CD8-positive, alpha-beta memory T cell (primary cell): ENCODE measurements around the gene HASPIN. TPM values are rescaled to one million over a fixed set of nuclear protein-coding genes. Genes with fewer than 3 reads are reported as not detected.
A peak's percentile ranks its signal among the peaks of the same experiment; 100 is the strongest.

Experiments used
- CTCF ChIA-PET: fragments of 350-600 bp; sonication (Branson Sonifier 250); formaldehyde crosslinking; loops from one replicate; lab custom pipeline; 2021; ENCODE audit warnings: antibody characterized with exemption; lab: Charles Lee
- POLR2A ChIA-PET: fragments of 350-600 bp; sonication (Branson Sonifier 250); formaldehyde crosslinking; loops from one replicate; lab custom pipeline; 2021; ENCODE audit warnings: antibody characterized with exemption; lab: Charles Lee
- DNase-seq, 5 donors: peaks; one replicate each; pipeline versions ENCODE4 v3.0.0 to v3.0.0-alpha.2; 2020 to 2022; ENCODE audit warnings: mixed read lengths in 1 of 5
- H3K27ac ChIP-seq: one replicate; pipeline ENCODE4 v1.7.0; 2013; ENCODE audit warnings: low read depth, mild to moderate bottlenecking, low read length, moderate library complexity
- H3K27me3 ChIP-seq: 2 replicates; pipeline ENCODE4 v1.7.0; 2013; ENCODE audit warnings: low read length, mild to moderate bottlenecking; ENCODE audit not compliant: insufficient read depth, poor library complexity, severe bottlenecking
- H3K36me3 ChIP-seq: 2 replicates; pipeline ENCODE4 v1.7.0; 2013; ENCODE audit warnings: mild to moderate bottlenecking, low read length, moderate library complexity; ENCODE audit not compliant: insufficient read depth
- H3K4me1 ChIP-seq: 2 replicates; pipeline ENCODE4 v1.7.0; 2013; ENCODE audit warnings: mild to moderate bottlenecking, low read length, moderate library complexity; ENCODE audit not compliant: insufficient read depth
- H3K4me3 ChIP-seq: 2 replicates; pipeline ENCODE4 v1.7.0; 2013; ENCODE audit warnings: mild to moderate bottlenecking, low read length
- H3K9me3 ChIP-seq: 2 replicates; pipeline ENCODE4 v1.7.0; 2013; ENCODE audit warnings: mild to moderate bottlenecking, low read length
- H3K27ac Mint-ChIP-seq, 8 donors: one replicate each; pipeline ENCODE4 v1.8.0; 2020 to 2021; ENCODE audit warnings: mixed read lengths in 8 of 8, mild to moderate bottlenecking in 6 of 8, inconsistent platforms in 3 of 8, moderate library complexity in 3 of 8
- H3K27me3 Mint-ChIP-seq, 2 donors: one replicate each; pipeline ENCODE4 v1.8.0; 2020 to 2021; ENCODE audit warnings: mixed read lengths in 2 of 2, mild to moderate bottlenecking in 1 of 2, moderate library complexity in 1 of 2
- H3K36me3 Mint-ChIP-seq, 3 donors: one replicate each; pipeline ENCODE4 v1.8.0; 2020 to 2021; ENCODE audit warnings: mixed read lengths in 3 of 3, inconsistent platforms in 1 of 3, mild to moderate bottlenecking in 1 of 3
- H3K4me1 Mint-ChIP-seq, 3 donors: one replicate each; pipeline ENCODE4 v1.8.0; 2020 to 2021; ENCODE audit warnings: mixed read lengths in 3 of 3, inconsistent platforms in 1 of 3, mild to moderate bottlenecking in 1 of 3
- H3K4me3 Mint-ChIP-seq, 7 donors: one replicate each; pipeline ENCODE4 v1.8.0; 2020 to 2021; ENCODE audit warnings: mixed read lengths in 7 of 7, mild to moderate bottlenecking in 6 of 7, moderate library complexity in 4 of 7, inconsistent platforms in 2 of 7
- H3K9me3 Mint-ChIP-seq, 5 donors: one replicate each; pipeline ENCODE4 v1.8.0; 2020 to 2022; ENCODE audit warnings: mixed read lengths in 5 of 5, mild to moderate bottlenecking in 3 of 5, moderate library complexity in 2 of 5, inconsistent platforms in 1 of 5
- polyA plus RNA-seq: library from polyadenylated mRNA; unstranded; fragments of 300-500 nt; fragmentation: Illumina TruSeq; gene quantifications from one replicate; pipeline ENCODE4 v1.2.3, GENCODE V29; 2021
- total RNA-seq, 2 experiments: library from RNA; stranded (reverse); gene quantifications; one replicate each; pipeline ENCODE4 v1.2.3, GENCODE V29; 2021

The HASPIN gene
- total and polyA plus RNA-seq, 3 experiments from 2014 or later: 0.09 to 16.6 (median 16.0) TPM

- Histone ChIP-seq H3K27me3 (no peaks in the 10 kb centered on the region), H3K9me3 (no peaks in the 10 kb centered on the region), H3K27ac (no peak overlapping the region), H3K4me1 (peaks cover 28% of the 10 kb centered on the region), H3K36me3 (no peaks in the 10 kb centered on the region), H3K4me3 (no peak overlapping the region)
- H3K27me3 Mint-ChIP-seq: no peaks in the 10 kb centered on the region
- POLR2A ChIA-PET: no interaction called here
- H3K27ac Mint-ChIP-seq: peak overlapping the region in 3 of 8 donors; percentile 40 to 68 (median 44)
- peaks cover 20 to 48% (median 27%) of the 10 kb centered on the region in 3 donors for H3K4me1 Mint-ChIP-seq
- H3K9me3 Mint-ChIP-seq: no peaks in the 10 kb centered on the region
- CTCF ChIA-PET: interaction anchor here (5.9 kb wide), 1 partner anchor 22 kb away, joined by 36 read pairs; no protein-coding TSS in a partner anchor
- no peak for DNase-seq
- peak overlapping the region in 1 of 7 donors; percentile 41 for H3K4me3 Mint-ChIP-seq
- peaks cover 0 to 39% (median 11%) of the 10 kb centered on the region in 3 donors for H3K36me3 Mint-ChIP-seq
Observed at GRCh38 chr17:3759597-3760216, 36.0 kb downstream of the HASPIN start.

- peaks cover 0 to 36% (median 11%) of the 10 kb centered on the region in 3 donors for H3K36me3 Mint-ChIP-seq
- peaks cover 32% of the 10 kb centered on the region for H3K4me1 ChIP-seq
- H3K27me3 ChIP-seq: no peaks in the 10 kb centered on the region
- peaks cover 28 to 53% (median 42%) of the 10 kb centered on the region in 3 donors for H3K4me1 Mint-ChIP-seq
- no peaks in the 10 kb centered on the region for H3K9me3 ChIP-seq
- H3K27ac ChIP-seq: no peak overlapping the region
- CTCF ChIA-PET: interaction anchor here (0.9 to 5.9 kb wide), 4 partner anchors 23 to 85 kb away, joined by 3 to 36 read pairs (median 6); partner anchors contain the start of gene NCBP3
- H3K4me3 Mint-ChIP-seq: peak overlapping the region in 2 of 7 donors; percentile 27 to 34
- no peaks in the 10 kb centered on the region for H3K9me3 Mint-ChIP-seq
- peak overlapping the region in 5 of 8 donors; percentile 13 to 84 (median 33) for H3K27ac Mint-ChIP-seq
- H3K4me3 ChIP-seq: no peak overlapping the region
- DNase-seq: no peak
- H3K27me3 Mint-ChIP-seq: peaks cover 0 to 3% of the 10 kb centered on the region in 2 donors
- POLR2A ChIA-PET: interaction anchor here (0.9 to 1.2 kb wide), 3 partner anchors 9 to 39 kb away, joined by 3 to 4 read pairs (median 3); no protein-coding TSS in a partner anchor
- H3K36me3 ChIP-seq: no peaks in the 10 kb centered on the region
Observed at GRCh38 chr17:3761036-3761917, 37.6 kb downstream of the HASPIN start.

DNA sequence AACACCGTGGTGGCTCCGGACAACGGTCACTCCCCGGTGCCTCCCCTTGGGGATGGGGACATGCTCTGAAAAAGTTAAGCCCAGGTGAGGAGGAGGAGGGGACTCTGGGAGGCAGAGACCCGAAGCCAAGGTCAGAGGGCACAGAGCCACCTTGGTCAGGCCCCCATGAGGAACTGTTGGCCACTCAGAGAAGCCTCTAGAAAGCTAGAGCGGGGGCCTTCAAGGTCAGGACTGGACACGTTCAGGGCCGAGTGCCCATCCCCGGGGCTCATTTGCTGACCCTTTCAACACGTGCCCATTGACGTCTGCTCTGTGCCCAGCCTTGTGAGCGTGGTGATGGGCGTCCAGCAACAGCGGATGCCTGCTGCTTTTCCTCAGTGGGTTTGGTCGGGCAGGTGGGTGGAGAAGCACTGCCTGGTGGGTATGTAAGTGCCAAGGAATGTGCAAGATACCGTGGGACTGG is 38.2 kb downstream of the HASPIN start:
- CTCF ChIA-PET: interaction anchor here (0.7 to 5.9 kb wide), 3 partner anchors 24 to 1484 kb away, joined by 3 to 36 read pairs (median 7); no protein-coding TSS in a partner anchor

GRCh38 chr17:3762922-3763776 is 39.4 kb downstream of the HASPIN start:
- Histone ChIP-seq H3K4me1 (peaks cover 45% of the 10 kb centered on the region), H3K4me3 (peak overlapping the region; percentile 44), H3K36me3 (no peaks in the 10 kb centered on the region), H3K27ac (peak overlapping the region; percentile 68), H3K27me3 (no peaks in the 10 kb centered on the region), H3K9me3 (no peaks in the 10 kb centered on the region)
- peak overlapping the region; percentile 83 to 100 (median 95) for H3K4me3 Mint-ChIP-seq
- CTCF ChIA-PET: interaction anchor here (1.1 to 5.9 kb wide), 3 partner anchors 10 to 42 kb away, joined by 3 to 36 read pairs (median 7); no protein-coding TSS in a partner anchor
- peak overlapping the region; percentile 95 to 100 (median 100) for H3K27ac Mint-ChIP-seq
- peaks cover 42 to 71% (median 59%) of the 10 kb centered on the region in 3 donors for H3K4me1 Mint-ChIP-seq
- POLR2A ChIA-PET: interaction anchor here (1.1 to 1.5 kb wide), 3 partner anchors 10 to 33 kb away, joined by 4 to 6 read pairs (median 5); no protein-coding TSS in a partner anchor
- peaks cover 0 to 26% (median 11%) of the 10 kb centered on the region in 3 donors for H3K36me3 Mint-ChIP-seq
- no peaks in the 10 kb centered on the region for H3K9me3 Mint-ChIP-seq
- H3K27me3 Mint-ChIP-seq: peaks cover 0 to 3% of the 10 kb centered on the region in 2 donors
- DNase-seq: peak in 3 of 5 donors; percentile 44 to 70 (median 69)

More for the DNA sequence above, 38.2 kb downstream of the HASPIN start:
- Histone ChIP-seq H3K27ac (no peak overlapping the region), H3K4me3 (no peak overlapping the region), H3K4me1 (peaks cover 36% of the 10 kb centered on the region), H3K9me3 (no peaks in the 10 kb centered on the region), H3K27me3 (no peaks in the 10 kb centered on the region), H3K36me3 (no peaks in the 10 kb centered on the region)
- Mint-ChIP-seq H3K27ac (peak overlapping the region in 2 of 8 donors; percentile 61 to 84), H3K36me3 (peaks cover 0 to 36% (median 11%) of the 10 kb centered on the region in 3 donors), H3K4me3 (peak overlapping the region in 1 of 7 donors; percentile 36), H3K9me3 (no peaks in the 10 kb centered on the region), H3K27me3 (peaks cover 0 to 3% of the 10 kb centered on the region in 2 donors), H3K4me1 (peaks cover 33 to 60% (median 49%) of the 10 kb centered on the region in 3 donors)
- DNase-seq: peak in 1 of 5 donors; percentile 47
- POLR2A ChIA-PET: no interaction called here

DNA sequence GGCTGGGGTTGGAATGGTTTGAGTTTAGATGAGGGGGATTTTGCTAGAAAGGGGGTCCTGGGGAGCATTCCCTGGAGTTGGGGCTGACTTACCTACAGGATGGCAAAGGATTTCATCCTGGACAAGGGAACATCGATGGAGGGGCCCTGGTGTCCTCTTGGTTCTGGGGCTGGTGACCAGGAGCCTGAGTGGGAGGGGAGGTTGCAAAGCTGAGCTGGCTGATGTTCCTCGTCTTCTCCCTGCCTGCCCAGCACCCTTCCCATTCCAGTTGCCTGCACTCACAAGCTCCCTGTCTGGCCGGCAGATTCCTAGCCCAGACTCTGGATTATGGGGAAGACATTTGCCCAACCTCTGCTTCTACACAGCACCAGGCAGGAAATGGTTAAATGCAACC is 40.1 kb downstream of the HASPIN start:
- Histone ChIP-seq H3K27me3 (no peaks in the 10 kb centered on the region), H3K27ac (peak overlapping the region; percentile 68), H3K4me3 (peak overlapping the region; percentile 44), H3K36me3 (no peaks in the 10 kb centered on the region), H3K4me1 (peaks cover 49% of the 10 kb centered on the region), H3K9me3 (no peaks in the 10 kb centered on the region)
- no peak for DNase-seq
- ChIA-PET POLR2A (interaction anchor here (1.1 to 1.5 kb wide), 3 partner anchors 11 to 32 kb away, joined by 4 to 6 read pairs (median 5); no protein-coding TSS in a partner anchor), CTCF (interaction anchor here (2.0 to 5.9 kb wide), 2 partner anchors 11 to 26 kb away, joined by 7 to 36 read pairs; no protein-coding TSS in a partner anchor)
- Mint-ChIP-seq H3K27me3 (peaks cover 0 to 3% of the 10 kb centered on the region in 2 donors), H3K9me3 (no peaks in the 10 kb centered on the region), H3K4me3 (peak overlapping the region; percentile 83 to 100 (median 95)), H3K36me3 (peaks cover 2 to 26% (median 15%) of the 10 kb centered on the region in 3 donors), H3K27ac (peak overlapping the region; percentile 95 to 100 (median 100)), H3K4me1 (peaks cover 48 to 77% (median 66%) of the 10 kb centered on the region in 3 donors)

DNA sequence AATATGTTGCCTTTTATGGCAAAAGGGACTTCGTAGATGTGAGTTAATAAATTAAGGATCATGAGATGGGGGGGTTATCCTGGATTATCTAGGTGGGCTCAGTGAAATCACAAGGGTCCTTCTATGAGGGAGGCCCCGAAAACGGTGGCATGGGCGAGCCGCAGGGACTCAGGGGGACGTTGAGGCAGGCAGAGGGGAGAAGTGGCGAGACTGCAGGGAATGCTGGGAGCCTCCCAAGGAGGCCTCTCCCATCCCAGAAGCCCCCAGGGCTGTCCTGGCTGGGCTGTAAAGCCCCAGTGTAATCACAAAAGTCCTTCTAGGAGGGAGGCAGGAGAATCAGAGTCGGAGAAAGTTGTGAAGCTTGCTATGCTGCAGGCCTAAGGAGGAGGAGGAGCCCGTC is 42.3 kb downstream of the HASPIN start:
- Histone ChIP-seq H3K27me3 (no peaks in the 10 kb centered on the region), H3K36me3 (no peaks in the 10 kb centered on the region), H3K4me3 (no peak overlapping the region), H3K27ac (peak overlapping the region; percentile 72), H3K9me3 (no peaks in the 10 kb centered on the region), H3K4me1 (peaks cover 65% of the 10 kb centered on the region)
- H3K36me3 Mint-ChIP-seq: peaks cover 2 to 11% (median 8%) of the 10 kb centered on the region in 3 donors
- peaks cover 68 to 92% (median 79%) of the 10 kb centered on the region in 3 donors for H3K4me1 Mint-ChIP-seq
- POLR2A ChIA-PET: interaction anchor here (0.9 to 1.2 kb wide), 3 partner anchors 22 to 33 kb away, joined by 3 to 11 read pairs (median 6); no protein-coding TSS in a partner anchor
- DNase-seq: no peak
- H3K9me3 Mint-ChIP-seq: no peaks in the 10 kb centered on the region
- peak overlapping the region; percentile 95 to 100 (median 100) for H3K27ac Mint-ChIP-seq
- peaks cover 0 to 3% of the 10 kb centered on the region in 2 donors for H3K27me3 Mint-ChIP-seq
- CTCF ChIA-PET: interaction anchor here (0.8 to 2.2 kb wide), 6 partner anchors 10 to 81 kb away, joined by 3 to 11 read pairs (median 4); no protein-coding TSS in a partner anchor
- peak overlapping the region; percentile 83 to 100 (median 95) for H3K4me3 Mint-ChIP-seq
